LNCAP (cell line): ENCODE results near the gene CCDC159.

Experiments
- TF ChIP-seq, protein P1 (sequence below): fragments of 450-650 bp; IDR thresholded peaks from 2 replicates; pipeline ENCODE4 v1.5.1; 2017; ENCODE audit warnings: mild to moderate bottlenecking

CCDC159 gene

DNA sequence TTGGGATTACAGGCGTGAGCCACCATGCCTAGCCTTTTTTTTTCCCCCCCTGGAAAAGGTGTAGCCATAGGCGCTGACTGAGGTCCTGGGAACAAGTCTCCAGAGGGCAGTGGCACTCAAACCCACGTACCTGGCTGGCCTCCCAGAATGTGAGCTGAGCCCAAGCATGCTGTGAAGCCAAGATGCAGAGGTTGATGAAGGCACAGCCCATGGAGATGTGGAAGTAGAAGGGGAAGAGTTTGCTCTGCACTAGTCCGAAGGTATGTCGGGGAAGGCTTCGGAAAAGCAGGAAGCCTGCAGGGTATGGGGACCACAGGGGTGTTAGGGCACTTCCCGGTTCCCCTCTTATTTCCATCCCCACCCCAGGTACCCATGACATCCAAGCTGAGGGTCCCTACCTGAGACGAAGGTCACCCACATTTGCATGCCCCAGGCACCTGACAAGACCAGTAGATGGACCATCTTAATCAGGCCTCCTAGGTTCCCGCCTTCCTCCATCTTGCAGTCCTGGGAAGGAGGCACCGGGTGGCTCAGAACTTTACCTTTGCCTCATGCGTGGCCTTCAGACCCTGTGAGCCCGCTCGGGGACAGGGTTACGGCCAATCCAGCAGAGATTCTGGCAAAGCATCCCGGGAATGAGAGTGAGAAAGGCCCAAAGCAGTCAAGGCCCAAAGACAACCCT lies 1.1 kb upstream of the CCDC159 start:
- TF ChIP-seq, protein P1, sequence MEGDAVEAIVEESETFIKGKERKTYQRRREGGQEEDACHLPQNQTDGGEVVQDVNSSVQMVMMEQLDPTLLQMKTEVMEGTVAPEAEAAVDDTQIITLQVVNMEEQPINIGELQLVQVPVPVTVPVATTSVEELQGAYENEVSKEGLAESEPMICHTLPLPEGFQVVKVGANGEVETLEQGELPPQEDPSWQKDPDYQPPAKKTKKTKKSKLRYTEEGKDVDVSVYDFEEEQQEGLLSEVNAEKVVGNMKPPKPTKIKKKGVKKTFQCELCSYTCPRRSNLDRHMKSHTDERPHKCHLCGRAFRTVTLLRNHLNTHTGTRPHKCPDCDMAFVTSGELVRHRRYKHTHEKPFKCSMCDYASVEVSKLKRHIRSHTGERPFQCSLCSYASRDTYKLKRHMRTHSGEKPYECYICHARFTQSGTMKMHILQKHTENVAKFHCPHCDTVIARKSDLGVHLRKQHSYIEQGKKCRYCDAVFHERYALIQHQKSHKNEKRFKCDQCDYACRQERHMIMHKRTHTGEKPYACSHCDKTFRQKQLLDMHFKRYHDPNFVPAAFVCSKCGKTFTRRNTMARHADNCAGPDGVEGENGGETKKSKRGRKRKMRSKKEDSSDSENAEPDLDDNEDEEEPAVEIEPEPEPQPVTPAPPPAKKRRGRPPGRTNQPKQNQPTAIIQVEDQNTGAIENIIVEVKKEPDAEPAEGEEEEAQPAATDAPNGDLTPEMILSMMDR: no peak

DNA sequence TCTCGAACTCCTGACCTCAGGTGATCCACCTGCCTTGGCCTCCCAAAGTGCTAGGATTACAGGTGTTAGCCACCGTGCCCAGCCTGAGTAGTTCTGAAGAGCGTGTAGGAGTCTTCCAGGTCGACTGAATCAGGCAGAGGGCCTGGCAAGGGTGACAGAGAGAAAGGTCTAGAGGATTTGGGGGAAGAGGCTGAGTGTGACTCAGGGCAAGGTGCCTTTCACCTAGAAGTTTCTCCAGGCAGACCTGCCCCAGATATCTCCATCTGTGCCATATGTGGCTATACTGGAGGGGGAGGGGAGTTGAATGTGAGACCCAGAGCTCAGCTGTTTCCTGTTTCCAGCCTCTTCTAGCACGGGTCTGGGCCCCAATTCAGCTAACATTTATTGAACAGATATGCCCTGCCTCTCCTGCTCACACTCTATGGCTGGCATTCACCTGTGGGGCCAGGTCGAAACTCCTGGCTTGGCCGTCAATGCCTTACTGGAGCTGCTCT lies 1.3 kb downstream of the CCDC159 start:
- TF ChIP-seq, protein P1: no peak

DNA sequence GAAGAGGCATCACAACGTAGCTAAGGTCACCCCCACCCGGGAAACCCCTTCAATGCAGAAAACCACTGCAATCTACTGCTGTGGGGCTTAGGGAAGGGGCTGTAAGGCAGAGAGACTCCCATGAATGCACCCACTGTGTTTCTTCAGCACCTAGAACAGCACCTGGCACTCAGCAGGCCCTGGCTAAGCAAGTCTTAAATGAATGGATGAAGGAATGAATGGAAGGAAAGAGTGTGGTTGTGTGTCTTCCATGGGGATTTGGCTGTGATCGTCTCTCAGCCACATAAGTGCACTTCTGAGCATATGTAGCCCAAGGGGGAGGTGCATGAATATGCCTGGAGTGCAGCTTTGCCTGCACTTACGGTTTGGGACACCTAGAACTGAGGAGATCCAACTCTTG lies 2.9 kb downstream of the CCDC159 start:
- TF ChIP-seq, protein P1: no peak

DNA sequence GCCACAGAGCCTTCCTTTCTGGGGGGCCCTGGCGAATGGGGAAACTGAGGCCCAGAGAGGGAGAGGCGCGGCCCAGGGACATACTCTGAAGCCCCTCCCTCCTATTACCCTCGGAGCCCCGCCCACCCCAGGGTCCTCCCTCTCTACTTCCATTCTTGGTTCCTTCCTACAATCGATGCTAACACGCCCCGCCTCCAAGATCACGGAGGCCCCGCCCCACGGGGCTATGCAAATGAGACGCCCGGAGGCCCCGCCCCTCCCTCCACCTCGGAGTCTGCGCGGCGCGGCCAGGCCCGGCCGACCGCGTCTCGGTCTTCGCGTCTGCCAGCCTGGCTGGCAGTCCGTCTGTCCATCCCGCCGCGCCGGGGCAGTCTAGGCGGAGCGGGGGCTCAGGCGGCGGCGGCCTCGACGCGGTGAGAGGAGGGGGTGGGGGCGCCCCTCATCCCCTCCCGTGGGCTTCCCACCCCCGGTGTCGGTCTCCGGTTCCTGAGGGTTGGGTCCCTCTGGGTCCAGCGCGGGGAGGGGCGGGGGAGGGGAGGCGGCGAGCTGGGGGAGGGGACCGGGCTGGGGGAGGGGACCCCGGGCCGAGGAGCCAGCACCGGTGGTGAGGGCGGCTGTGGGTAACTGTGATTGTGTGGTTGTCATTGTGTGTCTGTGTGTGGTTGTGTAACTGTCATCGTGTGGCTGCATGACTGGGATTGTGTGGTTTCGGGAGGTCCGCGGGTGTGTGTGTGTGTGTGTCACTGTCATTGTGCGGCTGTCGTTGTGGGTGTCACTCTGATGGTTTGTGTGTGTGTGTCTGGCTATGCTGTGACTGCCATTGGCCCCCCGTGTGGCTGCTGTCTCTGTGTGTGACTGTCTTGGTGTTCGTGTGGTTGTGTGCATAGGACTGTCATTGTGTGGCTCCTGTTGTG lies 9.1 kb downstream of the CCDC159 start, which contains the start of gene PLPPR2:
Gene PLPPR2, plus strand, starts transcription at position 273 of the 914 bp plus-strand sequence. CDS start 2,242 bp downstream, outside the sequence.
- TF ChIP-seq, protein P1: no peak

DNA sequence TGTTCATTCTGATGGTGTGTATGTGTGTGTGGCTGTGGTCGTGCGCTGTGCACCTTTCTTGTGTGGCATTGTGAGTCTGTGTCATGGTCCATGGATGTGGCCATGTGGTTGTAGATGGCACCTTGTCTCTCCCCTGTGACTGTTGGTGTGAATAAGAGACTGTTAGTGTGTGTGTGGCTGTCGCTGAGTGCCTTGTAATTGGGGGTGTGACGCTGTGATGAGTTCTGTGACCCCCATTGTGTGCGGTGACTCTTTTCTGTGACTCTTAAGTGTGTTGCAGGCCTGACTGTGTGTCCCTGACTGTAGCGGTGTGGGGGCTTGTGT lies 9.7 kb downstream of the CCDC159 start:
- TF ChIP-seq, protein P1: no peak

DNA sequence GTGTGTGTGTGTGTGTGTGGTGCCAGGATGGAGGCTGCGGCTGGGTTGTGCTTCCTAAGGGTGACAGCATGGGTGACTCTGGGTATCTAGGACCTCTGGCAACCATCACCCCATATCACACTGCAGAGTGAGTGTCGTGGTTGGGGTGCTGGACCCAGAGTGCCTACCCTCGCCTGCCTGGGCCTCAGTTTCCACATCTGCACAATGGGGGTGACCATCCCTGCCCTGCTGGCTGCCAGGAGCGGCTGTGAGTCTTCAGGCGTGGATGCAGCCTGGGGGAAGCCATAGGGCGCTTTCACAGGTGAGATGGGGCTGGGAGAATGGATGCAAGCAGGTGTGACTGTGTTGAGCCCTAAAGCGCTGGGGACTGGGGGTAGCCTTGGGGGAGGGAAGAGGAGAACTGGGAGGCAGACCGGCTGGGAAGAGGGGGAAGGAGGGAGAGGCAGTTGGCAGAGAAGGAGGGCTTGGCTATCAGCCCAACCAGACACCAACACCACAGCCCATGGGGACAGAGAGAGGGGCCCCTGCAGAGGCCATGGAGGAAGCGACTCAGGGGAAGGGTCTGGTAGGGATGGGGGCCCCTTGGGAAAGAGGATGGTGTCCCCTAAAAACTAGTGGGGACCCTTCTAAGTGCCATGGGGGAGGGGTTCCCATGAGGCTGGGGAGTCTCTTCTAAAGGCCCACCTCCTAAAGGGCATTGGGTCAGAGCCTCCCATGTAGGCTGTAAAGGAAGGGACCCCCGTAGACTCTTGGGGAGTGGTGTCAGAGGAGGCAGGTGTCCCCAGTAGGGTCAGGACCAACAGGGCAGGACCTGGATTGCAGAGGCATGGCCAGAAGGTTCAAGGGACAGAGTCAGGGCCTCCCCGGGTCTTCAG lies 10.6 kb downstream of the CCDC159 start:
- TF ChIP-seq, protein P1: no peak

DNA sequence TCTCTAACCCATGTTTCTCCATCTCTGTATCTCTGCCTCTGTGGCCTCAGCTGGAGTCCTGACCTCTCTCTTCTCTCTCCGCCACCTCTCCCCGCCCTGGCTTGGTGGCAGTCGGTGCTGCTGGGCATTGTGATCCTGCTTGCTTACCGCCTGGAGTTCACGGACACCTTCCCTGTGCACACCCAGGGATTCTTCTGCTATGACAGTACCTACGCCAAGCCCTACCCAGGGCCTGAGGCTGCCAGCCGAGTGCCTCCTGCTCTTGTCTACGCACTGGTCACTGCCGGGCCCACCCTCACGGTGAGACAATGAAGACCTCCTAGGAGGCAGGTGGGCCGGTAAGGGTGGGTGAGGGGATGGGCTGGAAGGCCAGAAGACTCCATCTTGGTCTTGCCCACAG lies 13.1 kb downstream of the CCDC159 start:
- TF ChIP-seq, protein P1: no peak
